Amygdala (tissue), 56 donors: ENCODE measurements around the gene MAP2K3.

Experiments
- DNase-seq, 56 donors: peaks; one replicate each; lab custom pipeline; 2025; lab: John Stamatoyannopoulos, UW

MAP2K3 gene

GRCh38 chr17:21284319-21285163 is at the start of gene MAP2K3:
MAP2K3 (plus strand) TSS chr17:21284711; CDS start chr17:21284921, 210 bp downstream.
- peak; percentile 51 to 100 (median 98) for DNase-seq

GRCh38 chr17:21235921-21236320 is 48.6 kb upstream of the MAP2K3 start:
- no peak for DNase-seq

DNA sequence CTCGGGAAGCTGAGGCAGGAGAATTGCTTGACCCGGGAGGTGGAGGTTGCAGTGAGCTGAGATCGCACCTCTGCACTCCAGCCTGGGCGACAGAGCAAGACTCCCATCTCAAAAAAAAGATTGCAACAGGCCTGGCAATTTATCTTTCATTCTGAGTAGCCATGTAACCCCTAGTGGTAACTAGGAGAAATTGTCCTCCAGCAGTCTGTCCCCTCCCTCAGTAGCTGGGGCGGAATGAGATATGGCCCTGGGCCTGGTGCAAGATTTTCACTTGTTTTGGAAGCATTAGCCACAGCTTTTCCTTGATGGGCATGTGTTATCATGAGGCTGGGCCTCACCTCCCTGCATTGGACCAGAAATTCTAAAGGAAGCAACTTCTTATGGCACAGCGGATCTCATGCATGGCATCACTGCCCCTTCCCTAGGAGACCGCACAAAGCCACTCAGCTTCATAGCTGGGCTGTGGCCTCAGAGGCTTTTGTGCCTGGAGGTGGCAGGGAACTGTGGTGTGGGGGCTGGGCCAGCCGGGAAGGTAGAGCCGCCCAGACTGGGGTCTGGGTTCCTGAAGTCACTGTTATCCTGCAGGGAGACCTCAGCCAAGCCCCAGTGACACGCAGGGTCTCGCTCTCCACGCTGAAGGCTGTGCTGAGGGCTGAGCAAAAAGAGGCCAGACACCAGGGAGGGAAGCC is 44.7 kb upstream of the MAP2K3 start:
- DNase-seq: no peak

GRCh38 chr17:21240369-21241055 is 44.0 kb upstream of the MAP2K3 start:
- no peak for DNase-seq

GRCh38 chr17:21241564-21241963 is 42.9 kb upstream of the MAP2K3 start:
- no peak for DNase-seq

DNA sequence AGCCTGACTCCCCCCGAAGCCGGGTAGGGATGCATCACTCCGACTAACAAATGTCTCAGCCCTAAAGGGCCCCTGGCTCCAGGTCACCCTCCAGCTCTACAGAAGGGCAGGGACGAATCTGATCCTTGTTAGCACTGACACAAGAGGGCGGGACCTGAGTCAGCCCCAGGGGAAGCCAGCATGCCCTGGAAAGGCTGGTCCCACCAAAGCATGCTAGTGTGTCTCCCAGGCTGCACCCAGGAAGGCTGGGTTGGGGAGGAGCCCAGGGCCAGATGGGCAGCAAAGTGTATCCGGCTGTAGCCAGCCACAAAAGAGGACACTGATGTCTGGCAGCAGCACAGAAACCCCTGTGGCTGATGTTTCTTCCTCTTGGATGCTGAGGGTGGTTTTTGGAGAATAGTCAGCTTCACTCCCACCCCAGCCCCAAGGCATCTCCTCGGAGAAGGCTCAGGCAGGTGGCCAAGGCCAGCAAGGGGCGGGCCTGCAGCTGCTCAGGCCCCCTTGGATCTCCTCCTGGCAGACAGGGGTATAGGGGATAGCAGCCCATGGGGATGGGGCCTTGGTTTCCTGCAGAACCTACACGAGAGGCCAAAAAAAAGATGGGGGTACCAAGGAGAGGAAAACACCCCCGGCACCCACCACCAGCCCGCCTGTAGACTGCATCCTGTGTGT is 42.3 kb upstream of the MAP2K3 start:
- no peak for DNase-seq

GRCh38 chr17:21242780-21243515 is 41.6 kb upstream of the MAP2K3 start:
- no peak for DNase-seq

DNA sequence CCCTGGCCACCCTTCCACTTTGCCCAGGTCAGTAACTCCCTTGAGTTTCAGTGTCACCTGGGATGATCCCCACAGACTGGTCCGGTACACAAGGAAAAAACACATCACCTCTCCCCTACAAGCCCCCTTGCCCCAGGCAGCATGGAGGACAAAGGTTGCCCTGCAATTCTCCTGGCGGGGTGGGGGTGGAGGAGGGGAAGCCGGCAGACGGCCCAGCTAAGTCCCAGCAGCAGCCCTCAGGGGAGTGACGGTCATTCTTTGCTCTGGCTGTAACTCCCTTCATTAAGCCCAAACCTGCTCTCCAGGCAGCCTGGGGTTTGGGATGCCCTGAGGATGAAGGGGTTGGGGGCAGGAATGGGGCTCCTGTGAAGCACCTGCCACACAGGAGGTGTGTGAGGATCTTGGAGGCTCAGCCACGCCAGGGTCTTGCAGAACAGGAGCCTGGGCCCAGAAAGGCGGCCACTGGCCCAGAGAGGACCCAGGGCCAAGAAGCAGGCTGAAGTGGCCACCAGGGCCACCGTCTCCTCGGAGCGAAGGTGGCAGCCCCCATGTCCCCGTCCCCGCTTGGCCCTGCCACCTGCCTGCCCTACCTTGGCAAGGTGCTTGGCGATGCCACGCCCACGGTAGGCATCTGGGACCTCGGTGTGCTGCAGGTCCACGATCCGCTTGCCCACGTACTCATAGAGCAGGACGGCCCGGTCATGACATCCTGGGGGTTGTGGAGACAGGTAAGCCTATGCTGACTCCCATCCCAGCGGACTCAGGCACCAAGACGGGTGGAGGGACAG is 40.8 kb upstream of the MAP2K3 start:
- DNase-seq: no peak

DNA sequence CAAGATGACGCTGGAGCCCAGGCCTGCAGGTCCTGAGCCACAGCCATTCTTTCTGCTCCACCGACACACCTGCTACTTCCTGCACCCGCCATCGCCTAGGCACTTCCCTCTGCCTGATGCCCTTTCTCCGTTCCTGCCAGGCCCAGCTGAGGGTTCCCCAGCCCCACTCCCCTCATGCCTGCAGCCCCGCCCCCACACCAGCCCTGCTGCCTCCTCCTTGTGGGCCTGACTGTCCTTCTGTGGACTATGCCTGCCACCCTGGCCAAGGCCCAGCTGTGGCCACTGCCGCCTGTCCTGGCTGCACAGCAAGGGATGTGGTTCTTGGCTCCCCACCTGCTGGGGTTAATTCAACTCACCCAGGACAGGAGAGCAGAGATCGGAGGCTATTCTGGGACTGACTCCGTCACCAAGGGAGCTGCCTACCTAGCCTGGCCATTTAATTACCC is 38.8 kb upstream of the MAP2K3 start:
- peak in 1 of 56 donors; percentile 16 for DNase-seq

DNA sequence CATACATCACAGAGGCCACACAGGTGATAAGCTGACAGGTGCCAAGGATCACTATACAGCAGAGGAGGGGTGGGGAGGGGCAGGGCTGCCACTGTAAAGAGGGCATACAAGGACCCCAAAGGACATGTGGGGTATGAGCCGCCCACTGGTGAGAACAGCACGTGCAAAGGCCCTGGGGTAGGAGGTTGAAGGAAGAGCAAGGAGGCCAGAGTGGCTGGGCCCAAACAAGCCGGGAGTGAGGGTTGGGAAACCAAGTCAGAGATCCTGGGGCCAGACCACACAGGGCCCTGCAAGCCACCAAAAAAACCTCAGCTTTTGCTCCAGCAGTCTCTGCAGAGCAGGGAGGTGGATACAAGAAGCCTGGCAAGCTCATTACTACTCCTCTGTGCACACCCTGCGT is 37.8 kb upstream of the MAP2K3 start:
- no peak for DNase-seq

GRCh38 chr17:21247552-21248258 is 36.8 kb upstream of the MAP2K3 start:
- no peak for DNase-seq

- no peak for DNase-seq
Observed at GRCh38 chr17:21248500-21248899, 36.0 kb upstream of the MAP2K3 start.

GRCh38 chr17:21249086-21249795 is 35.3 kb upstream of the MAP2K3 start:
- DNase-seq: no peak

- no peak for DNase-seq
Observed at GRCh38 chr17:21249920-21250703, 34.4 kb upstream of the MAP2K3 start.

- no peak for DNase-seq
Observed at GRCh38 chr17:21250854-21251253, 33.7 kb upstream of the MAP2K3 start.

- no peak for DNase-seq
Observed at GRCh38 chr17:21251337-21252010, 33.0 kb upstream of the MAP2K3 start.
